GM19099 (cell line): ENCODE results near the gene P3H2.

ENCODE experiments used
- POLR2A ChIP-seq: IDR thresholded peaks from 3 replicates; pipeline ENCODE4 v1.6.1; 2011; ENCODE audit warnings: low read depth; ENCODE audit not compliant: insufficient read length; ENCODE audit errors: extremely low read depth

Gene P3H2

GRCh38 chr3:190073264-190074008, 47.3 kb downstream of the P3H2 start:
- TF ChIP-seq POLR2A, result no peak

- TF ChIP-seq POLR2A, result no peak
Observed at GRCh38 chr3:190072856-190073255, 47.8 kb downstream of the P3H2 start.

DNA sequence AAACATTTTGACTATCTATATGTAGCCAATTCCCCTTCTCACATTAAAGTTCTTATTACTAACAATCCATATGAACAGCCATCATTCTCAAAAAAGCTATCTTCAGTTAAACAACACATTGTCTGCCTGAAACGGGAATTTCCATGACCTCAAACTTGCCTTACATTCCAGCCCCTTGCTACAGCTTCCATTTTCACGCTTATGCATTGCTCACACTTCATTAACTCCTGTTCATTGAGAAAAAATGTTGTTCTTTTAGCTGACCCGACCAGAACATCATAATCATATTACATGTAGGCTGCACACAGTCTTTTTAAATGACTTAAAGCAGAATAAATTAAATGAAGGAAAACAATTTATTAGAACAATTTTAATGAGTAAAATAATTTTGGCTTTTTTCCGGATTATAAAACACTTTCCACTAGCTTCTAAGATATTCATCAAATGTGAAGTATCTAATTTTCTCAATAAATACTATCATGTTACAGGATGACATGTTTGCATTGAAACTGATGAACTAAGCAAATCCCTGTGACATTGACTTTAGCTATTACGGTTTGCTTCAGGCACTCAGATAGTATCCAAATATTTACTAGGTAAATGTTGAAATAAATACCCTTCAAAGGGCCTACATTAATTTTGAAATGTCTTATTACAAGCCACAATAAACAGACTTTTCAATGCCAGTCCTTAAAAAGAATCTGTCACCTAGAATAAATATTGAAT, 49.9 kb downstream of the P3H2 start:
- no peak for TF ChIP-seq POLR2A

- no peak for TF ChIP-seq POLR2A
Observed at GRCh38 chr3:190065204-190065603, 55.5 kb downstream of the P3H2 start.

DNA sequence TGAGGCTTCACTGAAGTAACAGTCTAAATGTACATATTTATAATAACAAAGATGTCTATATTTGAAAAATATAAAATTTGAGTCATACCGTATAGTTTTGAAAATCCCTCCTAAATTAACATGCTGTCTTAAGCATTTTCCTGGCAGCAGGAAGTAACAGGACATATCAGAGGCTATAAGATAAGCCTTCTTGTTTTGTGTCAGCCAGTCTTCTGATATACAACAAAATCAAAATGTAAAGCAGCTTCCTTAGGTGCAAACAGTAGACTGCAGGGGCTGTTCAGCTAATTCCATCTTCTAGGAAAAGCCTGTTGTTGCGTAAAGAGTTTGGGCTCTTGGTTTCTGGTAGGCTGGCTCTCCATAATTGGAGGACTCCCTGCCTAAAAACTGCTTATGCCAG, 56.0 kb downstream of the P3H2 start:
- TF ChIP-seq POLR2A, result no peak

- no peak for TF ChIP-seq POLR2A
Observed at GRCh38 chr3:190064112-190064511, 56.6 kb downstream of the P3H2 start.

GRCh38 chr3:190063490-190063889, 57.2 kb downstream of the P3H2 start:
- no peak for TF ChIP-seq POLR2A

- TF ChIP-seq POLR2A, result no peak
Observed at GRCh38 chr3:190060192-190060775, 60.4 kb downstream of the P3H2 start.

DNA sequence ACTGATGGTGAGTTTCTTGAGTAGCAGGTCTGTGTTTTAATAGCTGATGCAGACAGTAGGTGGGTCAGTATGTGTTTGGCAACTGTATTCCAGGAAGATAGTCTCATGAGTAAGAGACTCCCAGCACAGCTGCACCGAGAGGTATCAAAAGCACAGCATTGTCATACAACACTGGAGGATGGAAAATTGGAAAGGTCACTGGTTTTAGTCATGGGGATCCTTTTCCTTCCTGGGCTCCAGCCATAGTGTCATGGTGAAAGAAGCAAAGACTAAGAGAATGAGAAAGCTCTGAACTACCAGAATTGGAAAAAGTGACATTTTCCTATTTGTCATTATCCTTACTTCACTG, 61.5 kb downstream of the P3H2 start:
- no peak for TF ChIP-seq POLR2A

GRCh38 chr3:190058521-190059241, 62.0 kb downstream of the P3H2 start:
- TF ChIP-seq POLR2A, result no peak

DNA sequence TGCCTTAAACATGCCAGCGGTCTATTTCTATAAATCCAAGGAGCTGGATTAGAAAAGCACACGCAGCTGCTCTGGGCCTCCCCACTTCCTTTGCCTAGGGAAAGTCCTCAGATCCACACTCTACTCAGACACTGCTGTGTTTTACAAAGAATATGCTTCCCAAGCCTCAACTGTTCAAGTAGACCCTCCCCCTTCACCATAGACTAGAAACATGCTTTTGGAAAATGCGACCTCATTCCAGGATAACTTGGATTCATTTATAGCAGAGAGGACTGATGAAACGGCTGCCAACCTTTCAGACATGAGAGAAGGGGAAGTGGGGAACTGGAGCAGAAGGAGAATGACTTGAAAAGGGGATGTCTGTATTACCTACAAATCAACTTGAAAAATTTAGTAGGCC, 64.0 kb downstream of the P3H2 start:
- no peak for TF ChIP-seq POLR2A

GRCh38 chr3:190055773-190056172, 64.9 kb downstream of the P3H2 start:
- TF ChIP-seq POLR2A, result no peak

DNA sequence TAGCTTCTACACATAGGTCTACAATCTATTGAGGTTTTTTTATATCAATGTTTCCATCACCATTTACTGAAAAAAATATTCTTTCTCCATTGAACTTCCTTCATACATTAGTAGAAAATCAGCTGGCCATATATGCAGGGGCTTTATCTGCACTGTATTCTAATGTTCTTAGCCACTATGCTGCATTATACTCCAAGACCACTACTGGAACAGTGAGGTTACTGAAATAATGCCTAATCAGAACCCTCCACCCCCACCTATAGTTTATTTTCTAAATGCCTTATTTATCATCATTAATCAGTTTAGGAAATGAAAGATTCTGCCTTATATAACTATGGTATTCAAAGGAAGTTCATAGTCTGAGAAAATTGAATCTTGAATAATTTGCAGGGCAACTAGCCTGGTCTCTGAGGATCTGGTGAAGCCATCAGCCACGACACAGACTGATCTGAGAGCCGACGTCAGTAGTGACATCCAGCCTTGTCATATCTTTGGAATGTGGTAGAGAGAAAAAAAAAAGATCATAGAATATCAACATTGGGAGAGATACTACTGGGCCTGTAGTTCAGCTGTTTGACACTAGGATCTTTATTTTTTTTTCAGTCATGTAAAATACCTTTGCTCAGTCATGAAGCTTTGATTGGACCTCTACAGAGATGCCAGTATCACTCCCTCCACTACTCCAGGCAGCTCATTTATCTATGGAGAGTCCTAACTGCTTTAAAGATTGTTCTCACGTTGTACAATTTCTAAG, 66.6 kb downstream of the P3H2 start:
- TF ChIP-seq POLR2A, result no peak

GRCh38 chr3:190051641-190052040, 69.1 kb downstream of the P3H2 start:
- no peak for TF ChIP-seq POLR2A
